SK-N-MC (cell line): ENCODE measurements around the gene CSAG1.
"Not testable (repeated sequence)": the region's sequence is repeated elsewhere in the genome, so short reads cannot be mapped to it uniquely, and the experiment has no call there.

Experiments
- EZH2 ChIP-seq: fragments of 200-600 bp; sonication (generic); IDR thresholded peaks from one replicate; pipeline ENCODE4 v1.6.1; 2017; ENCODE audit warnings: antibody characterized with exemption
- POLR2AphosphoS5 ChIP-seq: IDR thresholded peaks from 2 replicates; pipeline ENCODE4 v1.6.1; 2012; ENCODE audit warnings: mild to moderate bottlenecking, low read depth, low read length, borderline replicate concordance

DNA sequence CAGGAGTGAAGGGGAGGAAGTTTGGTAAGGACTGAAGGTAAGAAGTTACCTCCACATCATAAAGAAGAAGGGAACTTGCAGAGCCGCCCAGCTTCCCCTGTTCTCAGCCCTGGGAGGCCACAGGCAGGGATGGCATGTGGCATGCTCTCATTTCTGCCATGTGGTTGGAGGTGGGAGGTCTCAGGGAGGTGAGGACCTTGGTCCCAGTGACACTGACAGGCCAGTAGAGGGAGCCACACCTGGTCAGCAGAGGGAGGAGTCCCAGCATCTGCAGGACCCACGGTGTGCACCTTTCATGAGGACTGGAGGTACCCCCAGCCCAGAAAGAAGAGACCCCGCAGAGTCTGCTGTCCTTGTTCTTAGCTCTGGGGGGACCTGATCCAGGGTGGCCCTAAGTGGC is 52.5 kb downstream of the CSAG1 start:
- not testable (repeated sequence) for TF ChIP-seq POLR2AphosphoS5, EZH2
